GM10248 (cell line): ENCODE results near the gene SLC49A3.
"Not testable (repeated sequence)": the region's sequence is repeated elsewhere in the genome, so short reads cannot be mapped to it uniquely, and the experiment has no call there.

Source experiments
- CTCF ChIA-PET: fragments of 300-600 bp; sonication (Branson Sonifier 250); formaldehyde crosslinking; extraction: SDS; loops from one replicate; lab custom pipeline; 2021; ENCODE audit warnings: antibody characterized with exemption; lab: Yijun Ruan, JAX
- POLR2A ChIA-PET: fragments of 350-650 bp; sonication (Branson Sonifier 250); formaldehyde crosslinking; extraction: SDS; loops from one replicate; lab custom pipeline; 2020; ENCODE audit warnings: antibody characterized with exemption; lab: Yijun Ruan, JAX
- DNase-seq: peaks from one replicate; pipeline ENCODE4 v3.0.0; 2012; ENCODE audit errors: extremely low spot score
- TF ChIP-seq, protein P1 (sequence below): IDR thresholded peaks from 2 replicates; pipeline ENCODE4 v1.5.1; 2012; ENCODE audit warnings: mild to moderate bottlenecking, low read depth; ENCODE audit errors: extremely low read depth, missing control alignments, control extremely low read depth

The SLC49A3 gene

DNA sequence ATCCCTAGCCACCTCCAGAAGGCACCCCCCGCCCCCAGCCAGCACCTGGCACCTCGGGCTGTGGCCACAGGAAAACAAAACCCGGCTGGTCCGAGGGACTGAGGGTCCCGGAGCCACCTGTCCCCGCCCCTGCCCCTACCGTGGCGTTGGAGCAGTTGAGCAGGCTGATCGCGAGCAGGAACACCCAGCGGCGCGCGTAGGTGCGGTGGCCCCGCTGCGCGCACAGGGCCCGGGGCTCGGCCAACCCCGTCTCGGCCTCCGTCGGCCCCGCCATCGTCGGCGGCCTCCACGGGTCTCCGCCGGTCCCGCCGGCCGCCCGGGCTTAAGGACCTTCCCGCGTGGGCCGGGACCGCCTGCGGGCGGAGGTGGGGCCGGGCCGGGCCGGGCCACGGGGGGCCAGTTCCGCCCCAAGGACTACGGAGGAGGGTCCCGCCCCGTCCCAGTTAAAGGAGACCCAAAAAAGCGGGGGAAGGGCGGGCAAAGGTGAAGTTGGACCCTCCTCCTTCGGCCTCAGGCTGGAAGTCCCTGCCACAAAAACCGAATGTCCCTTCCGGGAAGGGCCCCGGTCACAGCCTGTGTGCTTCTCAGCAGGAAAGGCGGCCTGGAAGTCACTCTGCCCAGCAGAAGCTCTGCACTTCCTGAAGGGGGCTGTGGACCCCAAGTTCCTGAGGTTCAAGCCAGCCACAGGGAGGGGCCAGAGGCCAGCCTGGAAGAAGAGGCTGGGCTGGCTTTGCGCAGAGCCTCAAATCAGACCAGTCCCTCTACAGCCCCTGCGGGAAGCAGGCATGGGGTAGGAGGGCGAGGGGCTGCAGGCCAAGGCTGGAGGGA lies at the start of gene SLC49A3:
SLC49A3 (minus strand) TSS at position 298 of the 828 bp plus-strand sequence; CDS start at position 274, 24 bp downstream.
- POLR2A ChIA-PET = no interaction called here
- TF ChIP-seq, protein P1, sequence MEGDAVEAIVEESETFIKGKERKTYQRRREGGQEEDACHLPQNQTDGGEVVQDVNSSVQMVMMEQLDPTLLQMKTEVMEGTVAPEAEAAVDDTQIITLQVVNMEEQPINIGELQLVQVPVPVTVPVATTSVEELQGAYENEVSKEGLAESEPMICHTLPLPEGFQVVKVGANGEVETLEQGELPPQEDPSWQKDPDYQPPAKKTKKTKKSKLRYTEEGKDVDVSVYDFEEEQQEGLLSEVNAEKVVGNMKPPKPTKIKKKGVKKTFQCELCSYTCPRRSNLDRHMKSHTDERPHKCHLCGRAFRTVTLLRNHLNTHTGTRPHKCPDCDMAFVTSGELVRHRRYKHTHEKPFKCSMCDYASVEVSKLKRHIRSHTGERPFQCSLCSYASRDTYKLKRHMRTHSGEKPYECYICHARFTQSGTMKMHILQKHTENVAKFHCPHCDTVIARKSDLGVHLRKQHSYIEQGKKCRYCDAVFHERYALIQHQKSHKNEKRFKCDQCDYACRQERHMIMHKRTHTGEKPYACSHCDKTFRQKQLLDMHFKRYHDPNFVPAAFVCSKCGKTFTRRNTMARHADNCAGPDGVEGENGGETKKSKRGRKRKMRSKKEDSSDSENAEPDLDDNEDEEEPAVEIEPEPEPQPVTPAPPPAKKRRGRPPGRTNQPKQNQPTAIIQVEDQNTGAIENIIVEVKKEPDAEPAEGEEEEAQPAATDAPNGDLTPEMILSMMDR = no peak
- CTCF ChIA-PET = no interaction called here

DNA sequence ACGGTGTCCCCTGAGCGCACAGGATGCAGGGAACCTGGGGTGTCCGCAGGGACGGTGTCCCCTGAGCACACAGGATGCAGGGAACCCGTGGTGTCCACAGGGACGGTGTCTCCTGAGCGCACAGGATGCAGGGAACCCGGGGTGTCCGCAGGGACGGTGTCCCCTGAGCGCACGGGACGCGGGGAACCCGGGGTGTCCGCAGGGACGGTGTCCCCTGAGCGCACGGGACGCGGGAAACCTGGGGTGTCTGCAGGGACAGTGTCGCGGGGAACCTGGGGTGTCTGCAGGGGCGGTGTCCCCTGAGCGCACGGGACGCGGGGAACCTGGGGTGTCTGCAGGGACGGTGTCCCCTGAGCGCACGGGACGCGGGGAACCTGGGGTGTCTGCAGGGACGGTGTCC lies 47.6 kb upstream of the SLC49A3 start:
- POLR2A ChIA-PET, DNase-seq: not testable (repeated sequence)
- CTCF ChIA-PET = interaction anchor here (1.6 kb wide), 1 partner anchor 34 kb away, joined by 3 read pairs; no protein-coding TSS in a partner anchor

More for the DNA sequence above, at the start of gene SLC49A3:
- peak; percentile 60 for DNase-seq

DNA sequence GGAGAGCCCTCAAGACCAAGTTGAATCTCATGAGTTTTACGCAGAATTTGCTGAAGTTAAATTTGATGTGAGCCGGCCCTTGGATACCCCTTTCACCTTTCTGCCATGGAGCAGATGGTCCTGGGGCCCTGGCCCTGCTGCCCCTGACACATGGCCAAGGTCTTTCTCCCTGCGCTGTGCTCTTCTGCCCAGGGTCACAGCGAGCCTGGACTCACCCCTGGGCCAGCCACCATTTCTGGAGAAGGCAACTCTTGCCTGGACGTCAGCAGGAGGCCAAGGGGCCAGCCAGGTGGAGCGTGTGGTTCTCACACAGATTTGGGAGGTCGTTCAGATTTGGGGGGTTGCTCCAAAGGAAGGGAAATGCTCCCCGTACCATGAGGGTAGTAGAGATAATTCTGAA lies 46.6 kb upstream of the SLC49A3 start:
- ChIA-PET CTCF (no interaction called here), POLR2A (no interaction called here)
- TF ChIP-seq, protein P1 = no peak
- DNase-seq = no peak

DNA sequence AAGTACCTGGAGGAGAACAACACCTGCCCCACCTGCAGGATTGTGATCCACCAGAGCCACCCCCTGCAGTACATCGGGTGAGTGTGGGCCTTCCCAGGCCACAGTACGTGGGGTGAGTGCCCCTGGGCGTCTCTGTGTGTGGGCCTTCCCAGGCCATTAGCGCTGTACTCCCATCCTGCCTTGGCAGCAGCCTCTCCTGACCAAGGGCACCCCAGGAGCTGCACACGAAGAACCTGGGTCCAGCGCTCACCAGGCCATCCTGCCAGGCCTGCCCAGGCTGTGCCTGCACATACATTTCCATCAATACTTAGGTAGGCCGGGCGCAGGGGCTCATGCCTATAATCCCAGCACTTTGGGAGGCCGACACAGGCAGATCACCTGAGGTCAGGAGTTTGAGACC lies 46.0 kb upstream of the SLC49A3 start:
- DNase-seq = no peak
- ChIA-PET CTCF (no interaction called here), POLR2A (interaction anchor here (0.6 kb wide), 1 partner anchor 952 kb away, joined by 7 read pairs; no protein-coding TSS in a partner anchor)
- TF ChIP-seq, protein P1 = no peak

DNA sequence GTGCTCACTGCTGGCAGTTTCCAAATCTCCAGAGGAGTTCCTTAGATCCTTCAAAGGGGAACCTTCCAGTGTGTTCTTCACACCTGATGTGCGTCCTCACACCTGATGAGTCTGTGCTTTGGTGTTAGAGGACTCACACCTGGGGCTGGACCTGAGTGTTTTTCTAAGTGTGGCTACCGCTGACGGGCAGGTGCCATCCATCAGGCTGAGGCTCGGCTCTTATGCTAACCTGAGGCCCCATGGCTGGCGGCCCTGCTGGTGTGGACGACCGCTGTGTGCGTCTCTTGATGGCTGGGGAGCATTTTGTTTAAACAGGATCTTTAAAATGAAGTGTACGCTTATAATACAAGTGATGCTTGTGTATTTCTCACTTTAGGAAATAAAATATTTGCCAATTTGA lies 45.1 kb upstream of the SLC49A3 start:
- no peak for DNase-seq
- POLR2A ChIA-PET = interaction anchor here (0.6 kb wide), 1 partner anchor 269 kb away, joined by 5 read pairs; no protein-coding TSS in a partner anchor
- CTCF ChIA-PET = interaction anchor here (1.2 kb wide), 1 partner anchor 8 kb away, joined by 8 read pairs; no protein-coding TSS in a partner anchor
- TF ChIP-seq, protein P1 = no peak

DNA sequence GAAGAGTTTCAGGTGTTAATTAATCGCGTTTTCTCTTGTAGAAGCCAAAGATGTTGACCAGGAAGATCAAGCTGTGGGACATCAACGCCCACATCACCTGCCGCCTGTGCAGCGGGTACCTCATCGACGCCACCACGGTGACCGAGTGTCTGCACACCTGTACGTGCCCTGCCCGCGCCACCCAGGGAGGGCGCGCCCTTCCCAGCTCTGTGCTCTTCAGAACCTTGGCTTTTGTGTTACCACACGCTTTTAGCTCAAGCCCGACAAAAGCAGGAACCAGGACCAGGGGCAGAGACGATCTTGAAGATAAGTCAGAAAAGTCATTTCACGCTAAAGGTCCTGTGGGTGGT lies 44.7 kb upstream of the SLC49A3 start:
- TF ChIP-seq, protein P1 = no peak
- ChIA-PET POLR2A (interaction anchor here (0.6 kb wide), 1 partner anchor 269 kb away, joined by 5 read pairs; no protein-coding TSS in a partner anchor), CTCF (interaction anchor here (1.2 kb wide), 1 partner anchor 9 kb away, joined by 8 read pairs; no protein-coding TSS in a partner anchor)
- DNase-seq = no peak

DNA sequence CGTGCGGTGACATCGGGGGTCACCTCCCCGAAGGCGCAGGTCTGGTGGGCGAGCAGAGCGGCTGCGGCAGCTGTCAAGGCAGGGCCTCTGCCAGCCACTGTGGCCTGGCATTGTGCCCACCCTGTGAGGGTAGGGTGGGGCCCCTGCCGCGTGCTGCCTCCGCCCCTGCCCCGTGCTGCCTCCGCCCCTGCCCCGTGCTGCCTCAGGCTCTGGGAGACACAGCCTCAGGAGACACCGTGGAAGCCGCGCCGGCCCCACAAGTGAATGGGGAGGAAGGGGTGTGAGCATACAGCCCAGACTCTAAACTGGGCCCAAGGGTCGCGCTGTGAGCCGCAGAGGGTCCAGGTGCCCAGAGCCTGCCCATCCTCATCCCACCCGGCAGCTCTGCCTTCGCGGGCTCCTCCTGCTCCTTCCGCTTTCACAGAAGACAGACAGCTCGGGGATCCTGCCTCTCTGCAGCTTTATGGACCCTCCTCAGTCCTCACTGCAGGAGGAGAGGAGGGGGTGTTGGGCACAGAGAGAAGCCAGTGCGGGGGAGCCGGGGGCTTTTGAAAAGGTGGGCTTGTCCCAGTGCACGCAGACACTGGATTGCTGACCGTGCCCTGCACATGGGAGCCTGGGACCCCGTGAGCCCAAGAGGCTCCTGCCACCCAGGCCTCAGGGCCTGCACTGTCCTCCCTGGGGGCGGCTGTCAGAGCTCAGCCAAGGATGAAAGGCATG lies 44.1 kb upstream of the SLC49A3 start:
- ChIA-PET CTCF (interaction anchor here (1.2 kb wide), 1 partner anchor 9 kb away, joined by 8 read pairs; no protein-coding TSS in a partner anchor), POLR2A (no interaction called here)
- TF ChIP-seq, protein P1 = no peak
- no peak for DNase-seq
